ENCODE data around the gene CBY3.
"Not testable (repeated sequence)": the region's sequence is repeated elsewhere in the genome, so short reads cannot be mapped to it uniquely, and the experiment has no call there.

Gene CBY3

GRCh38 chr5:179680780-179681401, at the start of gene CBY3:
TSS of gene CBY3 (minus strand) at chr5:179681034. CDS start at chr5:179680918, 116 bp downstream.
- no peak for DNase-seq (ENCODE audit: low read depth, low spot score)

DNA sequence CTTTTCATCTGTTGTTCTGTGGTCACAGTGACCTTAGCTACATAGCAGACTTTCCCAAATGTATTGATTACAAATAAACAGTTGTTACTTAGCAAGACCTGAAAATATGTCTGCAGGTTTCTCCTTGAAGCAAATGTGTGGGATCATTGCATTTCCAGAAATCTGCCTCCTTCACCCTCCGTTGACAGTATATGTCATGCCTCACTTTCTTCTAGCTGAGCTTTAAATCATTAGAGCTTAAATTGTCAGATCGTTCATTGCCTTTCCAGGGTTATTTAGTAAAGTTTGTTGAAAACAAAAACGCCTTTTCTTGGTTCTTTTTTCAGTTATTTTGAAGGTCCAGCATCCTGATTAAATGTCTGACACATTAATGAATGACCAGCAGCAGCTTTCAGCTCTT, 49.5 kb upstream of the CBY3 start:
- no peak for DNase-seq (ENCODE audit: low read depth, low spot score)

GRCh38 chr5:179729727-179730126, 48.9 kb upstream of the CBY3 start:
- no peak for DNase-seq (ENCODE audit: low read depth, low spot score)

GRCh38 chr5:179729303-179729702, 48.5 kb upstream of the CBY3 start:
- DNase-seq (ENCODE audit: low read depth, low spot score): no peak

DNA sequence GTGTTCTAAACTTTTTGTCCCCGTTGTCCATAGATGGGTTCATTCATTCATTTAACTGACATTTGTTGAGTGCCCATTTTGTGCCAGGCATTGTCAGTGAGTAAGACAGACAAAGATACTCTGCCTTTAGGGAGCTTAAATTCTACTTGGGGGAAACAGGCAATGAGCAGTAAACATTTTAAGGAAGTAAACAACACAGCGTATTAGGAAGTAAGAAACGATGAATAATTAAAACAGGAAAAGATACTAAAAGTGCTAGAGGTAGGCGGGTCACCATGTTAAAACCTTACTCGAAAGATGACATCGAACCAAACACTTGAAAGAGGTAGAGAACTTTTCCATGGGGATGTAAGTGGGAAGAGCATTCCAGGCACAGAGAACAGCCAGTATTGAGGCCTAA, 46.3 kb upstream of the CBY3 start:
- no peak for DNase-seq (ENCODE audit: low read depth, low spot score)

DNA sequence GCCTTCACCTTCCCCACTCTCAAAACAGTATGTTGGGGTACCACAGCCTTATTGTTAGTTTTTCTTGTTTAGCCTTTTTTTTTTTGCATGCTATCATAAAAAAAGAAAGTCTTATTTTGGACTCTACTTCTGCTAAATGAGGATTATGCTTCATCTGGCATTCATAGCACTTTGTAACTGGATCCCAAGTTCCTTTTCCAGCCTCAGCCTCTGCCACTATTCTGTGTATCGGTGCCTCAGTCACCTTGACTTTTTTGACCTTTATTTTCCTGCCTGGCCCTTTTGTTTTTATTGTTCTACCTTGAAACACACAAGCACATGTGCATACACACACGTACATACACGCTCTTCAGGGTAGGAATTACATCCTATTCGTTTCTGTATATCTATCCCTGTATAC, 43.3 kb upstream of the CBY3 start:
- DNase-seq (ENCODE audit: low read depth, low spot score): no peak

DNA sequence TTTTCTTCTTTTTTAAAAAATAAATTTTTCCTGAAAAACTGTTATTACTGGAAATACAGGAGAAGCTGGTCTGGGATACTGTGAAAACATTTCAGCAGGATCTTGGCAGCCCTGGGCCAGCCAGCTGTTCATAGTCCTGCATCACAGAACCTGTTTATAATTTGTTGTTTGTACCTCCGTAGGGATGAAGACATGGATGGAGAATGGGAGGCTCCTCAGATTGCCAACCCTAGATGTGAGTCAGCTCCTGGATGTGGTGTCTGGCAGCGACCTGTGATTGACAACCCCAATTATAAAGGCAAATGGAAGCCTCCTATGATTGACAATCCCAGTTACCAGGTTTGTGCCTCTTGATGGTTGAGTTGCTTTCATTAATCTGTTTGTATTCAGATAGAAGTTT, 39.4 kb upstream of the CBY3 start:
- DNase-seq (ENCODE audit: low read depth, low spot score): no peak

- DNase-seq (ENCODE audit: low read depth, low spot score): no peak
Measured at GRCh38 chr5:179716286-179716685, 35.5 kb upstream of the CBY3 start.

- DNase-seq (ENCODE audit: low read depth, low spot score): no peak
Measured at GRCh38 chr5:179700401-179700918, 19.6 kb upstream of the CBY3 start.

DNA sequence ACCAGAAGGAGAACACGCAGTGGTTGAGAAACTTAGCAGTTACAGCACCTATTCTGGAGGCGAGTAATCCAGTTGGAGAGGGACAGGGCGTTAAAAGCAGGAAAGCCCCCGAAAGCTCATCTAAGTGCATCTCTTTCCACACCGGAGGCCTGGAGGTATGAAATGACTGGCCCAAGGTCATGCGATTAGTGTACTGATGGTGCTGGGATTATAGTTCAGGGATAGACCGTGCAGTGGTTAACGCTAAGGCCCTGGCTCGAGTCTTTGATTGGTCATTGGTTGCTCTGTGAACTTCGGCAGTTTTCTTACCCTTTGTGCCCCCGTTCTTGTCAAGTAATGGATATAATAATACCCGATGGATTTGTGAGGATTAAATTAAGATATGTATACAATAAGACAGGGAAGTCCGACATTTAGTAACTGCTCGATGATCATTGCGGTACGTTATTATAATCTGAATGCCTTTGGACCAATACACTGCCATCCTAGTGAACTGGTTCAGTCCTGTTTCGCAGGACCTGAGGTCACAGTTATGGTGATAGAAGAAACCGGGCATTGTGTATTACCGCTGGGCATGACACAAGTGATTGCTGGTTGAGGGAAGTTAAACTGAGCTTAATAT, 18.9 kb upstream of the CBY3 start:
- DNase-seq (ENCODE audit: low read depth, low spot score): no peak

DNA sequence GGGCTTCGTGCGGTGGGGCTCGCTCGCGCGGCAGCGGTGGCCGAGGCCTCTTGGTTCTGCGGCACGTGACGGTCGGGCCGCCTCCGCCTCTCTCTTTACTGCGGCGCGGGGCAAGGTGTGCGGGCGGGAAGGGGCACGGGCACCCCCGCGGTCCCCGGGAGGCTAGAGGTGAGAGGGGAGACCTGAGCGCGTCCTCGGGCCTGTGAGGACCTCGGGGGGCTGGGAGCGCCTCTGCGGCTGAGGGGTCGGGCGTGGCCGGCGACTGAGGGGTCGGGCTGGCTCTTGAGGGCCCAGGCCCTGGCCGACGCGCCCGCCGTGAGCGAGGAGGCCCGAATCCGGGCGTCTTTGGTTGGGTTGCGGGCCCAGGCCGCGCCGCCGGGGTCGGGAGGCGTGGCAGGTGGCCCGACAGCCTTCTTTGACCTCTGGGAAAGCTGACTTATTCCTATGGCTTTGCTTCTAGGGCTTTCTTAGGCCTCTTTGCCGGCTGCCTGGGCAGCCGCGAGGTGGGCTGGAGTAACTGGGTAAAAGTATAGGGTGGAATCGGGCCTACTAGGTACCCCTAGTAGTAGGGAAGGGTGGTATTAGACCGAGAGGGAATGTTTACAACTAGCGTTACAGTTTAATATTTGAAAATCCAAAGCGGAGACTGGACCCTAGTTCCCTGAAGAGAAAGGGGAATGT, 18.2 kb upstream of the CBY3 start, which contains the start of gene CANX:
Gene CANX (plus strand): TSS at position 33 of the 681 bp plus-strand sequence. CDS start 6,715 bp downstream, outside the sequence.
- no peak for DNase-seq (ENCODE audit: low read depth, low spot score)

DNA sequence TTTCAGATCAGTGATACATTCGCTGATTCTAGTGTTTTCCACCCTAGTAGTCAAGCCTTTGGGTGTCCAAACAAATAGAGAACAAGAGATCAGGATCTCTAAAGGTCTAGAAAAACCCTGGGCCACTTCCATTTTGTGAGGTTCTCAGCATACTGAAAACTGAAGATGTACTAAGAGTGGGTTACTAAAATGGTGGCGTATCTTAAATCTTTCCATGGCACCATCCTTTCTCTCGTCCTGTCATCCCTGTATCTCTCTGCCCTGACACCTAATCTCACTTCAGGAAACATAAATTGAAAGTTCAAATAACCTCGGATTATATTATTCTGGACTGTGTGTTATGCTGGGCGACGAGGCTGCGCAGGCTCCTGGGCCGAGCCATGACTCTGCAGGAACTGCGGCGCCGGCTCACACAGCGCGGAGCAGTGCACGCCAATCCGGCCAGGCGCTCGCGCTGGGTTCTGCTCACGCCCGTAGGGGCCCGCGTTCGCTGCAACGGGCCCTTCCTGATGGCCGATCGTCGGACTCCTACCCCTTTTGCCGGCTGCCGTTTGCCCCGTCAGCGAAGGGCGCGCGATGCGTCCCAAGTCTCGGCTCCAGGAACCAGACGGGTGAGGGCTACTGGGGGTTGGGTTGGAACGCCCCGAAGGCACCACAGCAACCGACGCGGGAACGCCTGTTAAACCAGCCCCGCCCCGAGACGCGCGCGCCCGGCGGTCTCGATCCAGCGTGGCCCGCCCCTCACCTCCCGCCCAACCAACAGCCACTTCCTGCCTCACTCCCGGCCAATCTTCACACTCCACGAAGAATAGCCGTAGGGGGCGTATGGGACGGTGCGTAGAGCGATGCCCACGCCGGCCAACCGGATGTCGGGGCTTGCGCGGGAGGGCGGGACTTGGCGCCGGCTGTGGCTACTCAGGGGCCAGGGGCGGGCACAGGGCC, 17.4 kb upstream of the CBY3 start:
- DNase-seq (ENCODE audit: low read depth, low spot score): peak; percentile 98

DNA sequence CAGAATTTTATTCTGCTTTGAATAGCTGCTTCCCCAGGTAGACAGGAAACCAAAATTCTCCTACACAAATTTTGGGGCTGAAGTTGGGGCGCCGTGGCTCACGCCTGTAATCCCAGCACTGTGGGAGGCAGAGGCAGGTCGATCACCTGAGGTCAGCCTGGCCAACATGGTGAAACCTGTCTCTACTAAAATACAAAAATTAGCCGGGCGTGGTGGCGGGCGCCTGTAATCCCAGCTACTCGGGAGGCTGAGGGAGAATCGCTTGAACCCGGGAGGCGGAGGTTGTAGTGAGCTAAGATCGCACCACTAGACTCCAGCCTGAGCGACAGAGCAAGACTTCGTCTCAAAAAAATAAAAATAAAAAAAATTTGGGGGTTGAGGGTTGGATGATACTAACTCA, 16.7 kb upstream of the CBY3 start:
- not testable (repeated sequence) for DNase-seq (ENCODE audit: low read depth, low spot score)

DNA sequence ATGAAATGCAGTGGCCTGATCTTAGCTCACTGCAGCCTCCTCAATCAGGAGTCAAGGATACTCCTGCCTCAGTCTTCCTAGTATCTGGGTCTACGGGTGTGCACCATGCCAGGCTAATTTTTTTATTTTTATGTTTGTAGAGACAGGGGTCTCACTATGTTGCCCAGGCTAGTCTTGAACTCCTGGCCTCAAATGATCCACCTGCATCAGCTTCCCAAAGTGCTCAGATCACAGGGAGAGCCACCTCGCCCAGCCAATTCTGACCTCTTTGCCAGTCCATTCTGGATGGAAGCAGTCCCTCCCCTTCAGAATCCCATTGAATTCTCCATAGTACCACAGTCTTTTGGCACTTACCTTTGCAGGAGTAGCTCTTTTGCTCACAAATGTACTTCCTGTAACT, 16.3 kb upstream of the CBY3 start:
- no peak for DNase-seq (ENCODE audit: low read depth, low spot score)

GRCh38 chr5:179696603-179697002, 15.8 kb upstream of the CBY3 start:
- no peak for DNase-seq (ENCODE audit: low read depth, low spot score)

GRCh38 chr5:179694561-179694960, 13.7 kb upstream of the CBY3 start:
- no peak for DNase-seq (ENCODE audit: low read depth, low spot score)

- not testable (repeated sequence) for DNase-seq (ENCODE audit: low read depth, low spot score)
Measured at GRCh38 chr5:179689212-179689611, 8.4 kb upstream of the CBY3 start.

GRCh38 chr5:179680014-179680779, 637 bp downstream of the CBY3 start:
- no peak for DNase-seq (ENCODE audit: low read depth, low spot score)

DNA sequence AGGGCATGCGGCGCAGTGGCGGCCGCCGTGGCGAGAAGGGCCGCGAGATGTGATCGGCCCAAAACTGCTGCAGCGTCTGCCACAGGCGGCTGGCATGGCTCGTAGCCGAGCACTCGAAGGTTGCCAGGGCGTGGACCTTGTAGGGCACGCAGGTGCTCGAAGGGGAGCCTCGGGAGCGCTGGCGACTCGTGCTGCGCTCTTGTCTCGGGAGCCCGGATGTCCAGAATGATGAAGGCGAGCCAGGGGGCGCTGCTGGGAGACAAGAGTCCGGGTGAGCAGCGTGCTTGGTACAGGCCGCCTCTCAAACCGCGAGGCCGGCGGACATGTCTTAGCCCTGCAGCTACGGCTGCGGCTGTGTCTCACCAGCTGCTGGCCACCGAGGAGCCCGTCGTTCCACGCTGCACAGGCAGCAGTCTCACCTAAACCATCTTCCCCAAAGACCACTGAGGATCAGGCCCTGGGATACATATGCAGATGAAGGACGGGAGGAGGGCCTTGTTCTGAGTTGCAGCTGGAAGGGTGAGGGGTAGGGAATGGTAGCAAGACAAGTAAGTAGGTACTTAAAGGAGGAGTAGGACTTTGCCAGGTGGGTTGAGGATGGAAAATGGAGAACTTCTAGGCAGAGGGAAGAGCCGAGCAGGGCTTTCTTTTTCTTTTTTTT, 1.7 kb downstream of the CBY3 start:
- peak; percentile 44 for DNase-seq (ENCODE audit: low read depth, low spot score)

Measured in activated CD4-positive, CD25-positive, alpha-beta regulatory T cell treated with anti-CD3 and anti-CD28 coated beads, Interleukin-2, amount 50 U/mL, for 16 hours (primary cell).